Measurements from ENCODE around the gene CHST7.

DNA sequence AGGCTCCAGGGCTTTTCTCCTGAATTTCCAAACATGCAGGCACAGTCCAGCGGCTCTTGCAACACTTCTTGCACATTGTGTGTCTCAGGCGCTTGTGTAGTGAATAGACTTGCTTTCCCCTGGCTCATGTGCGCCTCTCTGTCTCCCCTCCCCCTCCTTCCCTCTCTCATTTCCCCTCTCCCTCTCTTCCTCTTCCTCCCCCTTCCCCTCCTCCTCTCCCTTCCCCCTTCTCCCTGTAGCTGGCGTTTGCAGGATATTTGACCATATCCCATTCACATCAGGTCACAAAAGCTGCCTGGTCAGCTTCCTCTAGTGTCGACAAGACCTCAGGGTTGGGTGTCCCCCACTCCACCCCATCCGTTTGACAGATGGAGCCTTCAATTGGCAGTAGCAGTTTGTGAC, 2.4 kb downstream of the CHST7 start:
- TF ChIP-seq CTCF (IDR thresholded peaks at IDR 0.05) (no peak), EZH2 (IDR thresholded peaks at IDR 0.05; ENCODE audit: borderline replicate concordance, insufficient read depth, low read depth, low read length, poor library complexity, severe bottlenecking) (no peak)
